ENCODE measurements around the gene SVBP.

GRCh38 chr1:42784547-42784945, 32.7 kb downstream of the SVBP start:
- TF ChIP-seq CTCF (conservative IDR thresholded peaks at IDR 0.05) (no peak), EZH2 (IDR thresholded peaks at IDR 0.05; ENCODE audit: low read depth) (no peak)

Measured in PC-9 (cell line).